Activated T-cell treated with anti-CD3 and anti-CD28 coated beads, Interleukin-2, amount 50 U/mL, for 72 hours (primary cell): ENCODE measurements around the gene ARL16. TPM values are rescaled to one million over a fixed set of nuclear protein-coding genes. Genes with fewer than 3 reads are reported as not detected.
"Not testable (repeated sequence)": the region's sequence is repeated elsewhere in the genome, so short reads cannot be mapped to it uniquely, and the experiment has no call there.

ENCODE experiments used
- ATAC-seq, 2 donors: fragments of 150-1000 bp; cut with Tn5 transposase; replicated peaks in 1 of 2; 2 replicates each; pipeline ENCODE4 v1.10.0; 2021; ENCODE audit warnings: moderate library complexity in 2 of 2, mild to moderate bottlenecking in 1 of 2
- DNase-seq, 2 donors: peaks; one replicate each; pipeline ENCODE4 v3.0.0; 2021 to 2022; ENCODE audit warnings: mixed read lengths in 1 of 2
- H3K27ac Mint-ChIP-seq: one replicate; pipeline ENCODE4 v1.8.0; 2022; ENCODE audit warnings: mild to moderate bottlenecking, moderate library complexity, mixed read lengths
- H3K27me3 Mint-ChIP-seq: one replicate; pipeline ENCODE4 v1.8.0; 2022; ENCODE audit warnings: low read depth, mixed read lengths
- H3K36me3 Mint-ChIP-seq, 2 donors: one replicate each; pipeline ENCODE4 v1.8.0; 2022; ENCODE audit warnings: mixed read lengths in 2 of 2, mild to moderate bottlenecking in 1 of 2; ENCODE audit not compliant: insufficient read depth in 2 of 2
- H3K4me1 Mint-ChIP-seq: one replicate; pipeline ENCODE4 v1.8.0; 2022; ENCODE audit warnings: low read depth, mixed read lengths
- H3K4me3 Mint-ChIP-seq, 2 donors: one replicate each; pipeline ENCODE4 v1.8.0; 2022; ENCODE audit warnings: mild to moderate bottlenecking in 2 of 2, mixed read lengths in 2 of 2, moderate library complexity in 2 of 2
- H3K9me3 Mint-ChIP-seq, 2 donors: one replicate each; pipeline ENCODE4 v1.8.0; 2022; ENCODE audit warnings: mixed read lengths in 2 of 2
- total RNA-seq, 2 donors: library from RNA; stranded (reverse); gene quantifications; one replicate each; pipeline ENCODE4 v1.2.3, GENCODE V29; 2022

ARL16 gene
- total RNA-seq, 2 donors from 2014 or later = 33.0 to 45.3 TPM

- Mint-ChIP-seq H3K9me3 (no peaks in the 10 kb centered on the region), H3K4me1 (peaks cover 35% of the 10 kb centered on the region), H3K27ac (peak overlapping the region; percentile 83), H3K36me3 (peaks cover 4 to 9% of the 10 kb centered on the region in 2 donors), H3K27me3 (no peaks in the 10 kb centered on the region), H3K4me3 (peak overlapping the region; percentile 80 to 87)
- ATAC-seq (no peak), DNase-seq (no peak)
Measured at GRCh38 chr17:81682565-81683207, 911 bp downstream of the ARL16 start.

GRCh38 chr17:81681672-81682071, 1.9 kb downstream of the ARL16 start:
- Mint-ChIP-seq H3K9me3 (no peaks in the 10 kb centered on the region), H3K36me3 (peaks cover 4 to 6% of the 10 kb centered on the region in 2 donors), H3K4me1 (peaks cover 31% of the 10 kb centered on the region), H3K27ac (no peak overlapping the region), H3K27me3 (no peaks in the 10 kb centered on the region), H3K4me3 (peak overlapping the region in 1 of 2 donors; percentile 19)
- DNase-seq = no peak
- no peak for ATAC-seq

- no peak for ATAC-seq
- Mint-ChIP-seq H3K9me3 (no peaks in the 10 kb centered on the region), H3K4me3 (no peak overlapping the region), H3K27me3 (no peaks in the 10 kb centered on the region), H3K27ac (no peak overlapping the region), H3K4me1 (peaks cover 27% of the 10 kb centered on the region), H3K36me3 (peaks cover 0 to 4% of the 10 kb centered on the region in 2 donors)
- DNase-seq = no peak
Measured at GRCh38 chr17:81680150-81680549, 3.4 kb downstream of the ARL16 start.

- H3K36me3 Mint-ChIP-seq = peaks cover 1 to 6% of the 10 kb centered on the region in 2 donors
- H3K27me3 Mint-ChIP-seq = no peaks in the 10 kb centered on the region
- H3K27ac Mint-ChIP-seq = no peak overlapping the region
- H3K4me1 Mint-ChIP-seq = peaks cover 11% of the 10 kb centered on the region
- DNase-seq (no peak), ATAC-seq (no peak)
- H3K9me3 Mint-ChIP-seq = no peaks in the 10 kb centered on the region
- H3K4me3 Mint-ChIP-seq = no peak overlapping the region
Measured at GRCh38 chr17:81676906-81677305, 6.7 kb downstream of the ARL16 start.

DNA sequence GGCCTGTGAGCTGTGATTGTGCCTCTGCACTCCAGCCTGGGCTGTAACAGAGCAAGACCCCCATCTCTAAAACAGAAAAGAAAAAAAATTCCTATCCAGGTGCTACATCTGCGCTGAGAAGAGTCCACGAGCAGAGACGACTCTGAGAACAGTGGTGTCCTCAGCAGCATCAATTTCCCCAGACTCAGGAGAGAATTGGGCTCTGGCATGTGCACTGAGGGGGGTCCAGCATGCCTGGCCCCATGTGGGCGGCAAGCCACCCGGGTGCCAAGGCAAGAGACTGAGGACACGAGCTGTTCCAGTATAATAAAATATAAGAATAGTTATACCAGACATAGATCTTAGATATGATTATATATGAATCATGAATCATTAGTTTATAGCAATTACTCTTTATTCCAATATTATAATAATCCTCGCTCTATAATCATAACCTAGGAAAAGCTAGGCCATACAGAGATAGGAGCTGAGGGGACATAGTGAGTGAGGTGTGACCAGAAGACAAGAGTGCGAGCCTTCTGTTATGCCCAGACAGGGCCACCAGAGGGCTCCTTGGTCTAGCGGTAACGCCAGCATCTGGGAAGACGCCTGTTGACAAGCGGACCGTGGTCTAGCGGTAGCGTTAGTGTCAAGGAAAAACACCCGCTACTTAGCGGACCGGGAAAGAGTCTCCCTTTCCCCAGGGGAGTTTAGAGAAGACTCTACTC, 7.9 kb downstream of the ARL16 start:
- not testable (repeated sequence) for H3K27ac Mint-ChIP-seq, H3K27me3 Mint-ChIP-seq, H3K4me3 Mint-ChIP-seq, H3K4me1 Mint-ChIP-seq, H3K9me3 Mint-ChIP-seq, H3K36me3 Mint-ChIP-seq, ATAC-seq
- peak; percentile 28 to 40 for DNase-seq

DNA sequence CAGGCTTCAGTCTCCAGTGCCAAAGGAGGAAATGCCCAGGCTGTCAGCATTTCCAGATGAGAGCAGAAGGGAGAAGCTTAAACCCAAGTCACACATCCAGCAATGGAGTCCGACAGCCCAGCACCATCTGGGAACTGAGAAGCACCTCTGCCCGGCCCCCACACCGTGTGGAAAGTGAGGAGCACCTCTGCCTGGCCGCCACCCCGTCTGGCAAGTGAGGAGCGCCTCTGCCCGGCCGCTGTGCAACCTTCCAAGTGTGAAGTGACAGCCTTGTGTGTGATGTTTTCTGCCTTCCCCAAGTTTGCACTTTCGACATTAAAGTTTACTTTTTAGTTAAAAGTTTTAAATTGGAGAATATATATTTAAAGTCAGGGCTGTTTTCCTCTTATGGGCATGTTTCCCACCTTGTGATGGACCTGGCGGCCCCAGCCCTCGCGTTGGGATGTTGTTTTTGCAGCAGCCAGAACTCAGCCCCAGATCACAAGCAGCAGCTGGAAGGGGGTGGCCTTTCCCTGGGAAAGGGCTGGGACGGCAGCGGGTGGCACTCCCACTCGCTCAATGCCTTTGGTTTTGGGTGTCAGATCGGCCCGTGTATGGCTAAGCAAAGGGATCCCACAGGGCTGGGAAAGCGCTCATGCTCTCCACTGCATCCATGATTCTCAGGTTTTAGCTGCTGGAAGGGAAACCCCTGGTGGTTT, 9.9 kb downstream of the ARL16 start:
- H3K36me3 Mint-ChIP-seq = peaks cover 0 to 17% of the 10 kb centered on the region in 2 donors
- H3K27ac Mint-ChIP-seq = no peak overlapping the region
- peaks cover 7% of the 10 kb centered on the region for H3K4me1 Mint-ChIP-seq
- no peaks in the 10 kb centered on the region for H3K9me3 Mint-ChIP-seq
- no peak for DNase-seq
- no peak for ATAC-seq
- no peaks in the 10 kb centered on the region for H3K27me3 Mint-ChIP-seq
- H3K4me3 Mint-ChIP-seq = no peak overlapping the region

DNA sequence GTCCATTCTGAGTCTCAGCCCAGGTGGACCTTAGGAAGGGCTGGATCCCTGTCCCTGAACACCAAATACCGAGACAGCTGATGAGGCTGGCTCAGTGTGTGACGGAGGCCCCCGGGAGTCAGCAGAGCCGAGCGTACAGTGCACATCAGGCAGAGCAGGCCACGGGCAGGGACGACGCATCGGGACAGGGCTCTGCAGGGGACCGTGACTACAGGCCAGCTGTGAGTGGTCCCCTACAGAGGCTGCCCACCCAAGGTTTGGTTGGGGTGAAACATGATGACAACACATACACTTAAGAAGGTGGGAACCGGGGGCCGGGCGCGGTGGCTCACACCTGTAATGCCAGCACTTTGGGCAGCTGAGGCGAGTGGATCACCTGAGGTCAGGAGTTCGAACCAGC, 10.6 kb downstream of the ARL16 start:
- H3K27ac Mint-ChIP-seq = no peak overlapping the region
- peak; percentile 17 to 21 for ATAC-seq

GRCh38 chr17:81672504-81672903, 11.1 kb downstream of the ARL16 start:
- no peaks in the 10 kb centered on the region for H3K27me3 Mint-ChIP-seq
- H3K4me3 Mint-ChIP-seq = no peak overlapping the region
- DNase-seq (no peak), ATAC-seq (no peak)
- peaks cover 4 to 24% of the 10 kb centered on the region in 2 donors for H3K36me3 Mint-ChIP-seq
- no peaks in the 10 kb centered on the region for H3K9me3 Mint-ChIP-seq
- H3K27ac Mint-ChIP-seq = no peak overlapping the region
- H3K4me1 Mint-ChIP-seq = peaks cover 19% of the 10 kb centered on the region

More for the DNA sequence above, 10.6 kb downstream of the ARL16 start:
- Mint-ChIP-seq H3K9me3 (no peaks in the 10 kb centered on the region), H3K4me1 (peaks cover 14% of the 10 kb centered on the region), H3K36me3 (peaks cover 2 to 21% of the 10 kb centered on the region in 2 donors), H3K4me3 (no peak overlapping the region), H3K27me3 (no peaks in the 10 kb centered on the region)
- DNase-seq = no peak

- Mint-ChIP-seq H3K4me1 (peaks cover 55% of the 10 kb centered on the region), H3K27me3 (no peaks in the 10 kb centered on the region), H3K36me3 (peaks cover 4 to 27% of the 10 kb centered on the region in 2 donors), H3K4me3 (peak overlapping the region; percentile 94 to 96), H3K27ac (no peak overlapping the region), H3K9me3 (no peaks in the 10 kb centered on the region)
- no peak for ATAC-seq
- no peak for DNase-seq
Measured at GRCh38 chr17:81667754-81668153, 15.8 kb downstream of the ARL16 start.

DNA sequence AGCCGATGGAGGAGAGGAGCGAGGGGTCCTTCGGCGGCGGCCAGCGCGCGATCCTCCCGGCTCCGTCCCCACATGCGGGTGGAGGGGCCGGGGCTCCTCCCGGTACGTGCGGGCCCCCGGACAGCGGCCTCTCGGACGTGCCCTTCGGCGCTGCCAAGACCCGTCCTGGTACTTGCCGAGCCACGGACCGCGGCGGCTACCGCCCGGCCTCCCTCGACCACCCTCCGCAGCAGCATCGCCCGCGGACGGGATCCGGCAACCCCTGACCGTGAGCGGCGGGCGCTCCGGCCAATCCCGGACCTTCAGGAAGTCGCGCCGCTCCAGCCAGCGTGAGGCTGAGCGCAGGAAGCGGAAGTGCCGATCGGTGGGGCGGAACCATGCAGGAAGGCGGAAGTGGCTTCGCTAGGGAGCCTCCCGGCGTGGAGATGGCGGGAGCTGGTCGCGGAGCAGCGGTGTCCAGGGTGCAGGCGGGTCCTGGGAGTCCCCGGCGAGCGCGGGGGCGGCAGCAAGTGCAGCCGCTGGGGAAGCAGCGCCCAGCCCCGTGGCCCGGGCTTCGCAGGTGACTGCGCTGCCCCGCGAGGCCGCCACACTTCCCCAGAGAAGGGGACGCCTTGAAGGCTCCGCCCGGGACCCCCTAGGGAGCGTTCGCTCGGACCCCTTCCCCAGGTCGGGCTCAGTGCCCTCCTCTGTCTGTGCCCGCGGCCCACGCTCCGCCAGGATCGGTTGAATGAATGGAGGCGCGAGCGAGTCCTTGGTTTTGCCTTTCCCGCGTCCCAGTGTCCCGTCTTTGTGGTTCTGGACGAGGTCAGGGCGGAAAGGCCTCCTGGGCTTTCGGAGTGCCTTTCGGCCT, 17.0 kb downstream of the ARL16 start, which contains the start of the genes CCDC137 and OXLD1:
CCDC137 (plus strand) TSS at position 396 of the 850 bp plus-strand sequence; CDS start at position 426, 30 bp downstream.
OXLD1 (minus strand) TSS at position 264 of the 850 bp plus-strand sequence; CDS start at position 236, 28 bp downstream.
- Mint-ChIP-seq H3K4me3 (peak within 1 kb of the TSS; percentile 94 to 96), H3K27ac (peak within 1 kb of the TSS; percentile 88), H3K9me3 (no peaks in the 10 kb centered on the region), H3K27me3 (no peaks in the 10 kb centered on the region), H3K36me3 (peaks cover 4 to 23% of the 10 kb centered on the region in 2 donors), H3K4me1 (peaks cover 57% of the 10 kb centered on the region)
- peak; percentile 95 to 97 for DNase-seq
- ATAC-seq = peak; percentile 97 to 98

DNA sequence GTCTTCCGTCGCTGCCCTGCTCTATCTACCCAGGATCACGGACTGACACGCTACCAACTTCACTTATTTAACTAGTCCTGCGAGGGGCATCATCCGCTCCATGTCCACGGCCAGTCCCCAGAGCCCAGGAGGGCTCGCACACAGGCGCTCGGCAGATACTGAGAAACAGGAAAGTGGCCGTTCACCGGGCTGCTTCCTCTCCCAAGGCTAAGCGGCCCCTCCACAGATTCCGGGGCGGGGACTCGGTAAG, 17.6 kb downstream of the ARL16 start:
- Mint-ChIP-seq H3K27me3 (no peaks in the 10 kb centered on the region), H3K27ac (peak overlapping the region; percentile 88), H3K9me3 (no peaks in the 10 kb centered on the region), H3K4me3 (peak overlapping the region; percentile 94 to 96), H3K36me3 (peaks cover 4 to 21% of the 10 kb centered on the region in 2 donors), H3K4me1 (peaks cover 57% of the 10 kb centered on the region)
- DNase-seq = no peak
- peak in 1 of 2 donors; percentile 22 for ATAC-seq

GRCh38 chr17:81665205-81666091, 18.1 kb downstream of the ARL16 start:
- H3K36me3 Mint-ChIP-seq = peaks cover 4 to 21% of the 10 kb centered on the region in 2 donors
- H3K4me3 Mint-ChIP-seq = peak overlapping the region; percentile 94 to 96
- H3K4me1 Mint-ChIP-seq = peaks cover 57% of the 10 kb centered on the region
- ATAC-seq = peak; percentile 22 to 40
- peak; percentile 40 to 48 for DNase-seq
- no peaks in the 10 kb centered on the region for H3K9me3 Mint-ChIP-seq
- peak overlapping the region; percentile 88 for H3K27ac Mint-ChIP-seq
- H3K27me3 Mint-ChIP-seq = no peaks in the 10 kb centered on the region
